Endothelial cell of umbilical vein (primary cell): ENCODE measurements around the gene GTSF1L. TPM values are rescaled to one million over a fixed set of nuclear protein-coding genes. Genes with fewer than 3 reads are reported as not detected.

Experiments
- BruUV-seq: library from RNA; stranded (reverse); fragments of 400-500 nt; replicated peaks from 2 replicates; lab custom pipeline; 2021; lab: Mats Ljungman, UMichigan
- CTCF ChIA-PET: fragments of 300-600, 350-600 bp; sonication (Branson Sonifier 250); formaldehyde crosslinking; loops from one replicate; lab custom pipeline; 2021; ENCODE audit warnings: antibody characterized with exemption, inconsistent platforms; lab: Charles Lee
- POLR2A ChIA-PET: fragments of 300-600, 350-600 bp; sonication (Branson Sonifier 250); formaldehyde crosslinking; loops from one replicate; lab custom pipeline; 2021; ENCODE audit warnings: antibody characterized with exemption, inconsistent platforms; lab: Charles Lee
- DNase-seq: peaks from one replicate; pipeline ENCODE4 v3.0.0-alpha.2; 2011; ENCODE audit warnings: low read depth, low spot score
- FAIRE-seq: peaks from 2 replicates; lab custom pipeline; 2011; peaks lifted over from hg19 to GRCh38; lab: Jason Lieb, UNC
- H2AFZ ChIP-seq: 2 replicates; pipeline ENCODE4 v1.6.0; 2012; ENCODE audit warnings: low read depth, low read length, control low read depth, inconsistent platforms
- H3K27ac ChIP-seq: 2 replicates; pipeline ENCODE4 v1.5.1; 2011; ENCODE audit warnings: low read depth, mild to moderate bottlenecking, control low read depth, low read length, moderate library complexity; ENCODE audit not compliant: insufficient read depth
- H3K27me3 ChIP-seq, 2 experiments: 2 replicates each; pipeline versions ENCODE4 v1.6.0 to v1.6.1; 2011; ENCODE audit warnings: low read length in 2 of 2, mixed read lengths in 1 of 2; ENCODE audit not compliant: control insufficient read depth in 2 of 2, insufficient read depth in 2 of 2
- H3K36me3 ChIP-seq, 2 experiments: 2 replicates in 1 of 2; 3 replicates in 1 of 2; pipeline ENCODE4 v1.5.1; 2011; ENCODE audit warnings: low read length in 2 of 2, mild to moderate bottlenecking in 1 of 2, moderate library complexity in 1 of 2; ENCODE audit not compliant: control insufficient read depth in 2 of 2, insufficient read depth in 2 of 2; ENCODE audit errors: extremely low read depth in 1 of 2
- H3K4me1 ChIP-seq: 3 replicates; pipeline ENCODE4 v1.5.1; 2011; ENCODE audit warnings: mild to moderate bottlenecking, low read length; ENCODE audit not compliant: control insufficient read depth, insufficient read depth; ENCODE audit errors: extremely low read depth
- H3K4me2 ChIP-seq: 2 replicates; pipeline ENCODE4 v1.6.1; 2011; ENCODE audit warnings: low read length, control low read depth, mixed read lengths; ENCODE audit not compliant: insufficient read depth
- H3K4me3 ChIP-seq, 3 experiments: fragments of 200-600 bp in 1 of 3; sonication (generic), shearing (Covaris generic) in 1 of 3; replicated peaks in 1 of 3; 2 replicates each; pipeline ENCODE4 v1.5.1; 2011 to 2016; ENCODE audit warnings: control low read depth in 3 of 3, low read length in 3 of 3, mild to moderate bottlenecking in 2 of 3, inconsistent platforms in 1 of 3, low read depth in 1 of 3, moderate library complexity in 1 of 3; ENCODE audit not compliant: insufficient read depth in 1 of 3
- H3K79me2 ChIP-seq: 2 replicates; pipeline ENCODE4 v1.6.0; 2012; ENCODE audit warnings: low read length, inconsistent platforms; ENCODE audit not compliant: control insufficient read depth, insufficient read depth
- H3K9ac ChIP-seq: replicated peaks from 2 replicates; pipeline ENCODE3; 2011; ENCODE audit warnings: low read length, control low read depth; ENCODE audit not compliant: insufficient read depth; ENCODE audit errors: extremely low read depth
- H3K9me1 ChIP-seq: replicated peaks from 3 replicates; pipeline ENCODE4 v1.6.0; 2011; ENCODE audit warnings: mild to moderate bottlenecking, low read length; ENCODE audit not compliant: control insufficient read depth, insufficient read depth; ENCODE audit errors: extremely low read depth
- H3K9me3 ChIP-seq: replicated peaks from 2 replicates; pipeline ENCODE4 v1.5.1; 2012; ENCODE audit warnings: low read length, inconsistent platforms; ENCODE audit not compliant: control insufficient read depth, insufficient read depth
- H4K20me1 ChIP-seq: replicated peaks from 2 replicates; pipeline ENCODE3; 2011; ENCODE audit warnings: mild to moderate bottlenecking, low read length; ENCODE audit not compliant: control insufficient read depth, insufficient read depth; ENCODE audit errors: extremely low read depth
- CTCF ChIP-seq, 2 donors: IDR thresholded peaks; 1 replicate in 1 of 2; 2 replicates in 1 of 2; pipeline ENCODE4 v1.5.1; 2011; ENCODE audit warnings: low read length in 2 of 2, mild to moderate bottlenecking in 2 of 2, moderate library complexity in 2 of 2, control low read depth in 1 of 2, inconsistent platforms in 1 of 2, low read depth in 1 of 2; ENCODE audit not compliant: insufficient read depth in 1 of 2; ENCODE audit errors: extremely low read depth in 1 of 2
- EZH2 ChIP-seq: IDR thresholded peaks from 2 replicates; pipeline ENCODE4 v1.6.1; 2012; ENCODE audit warnings: borderline replicate concordance, low read depth, mild to moderate bottlenecking, moderate library complexity, low read length, inconsistent platforms; ENCODE audit not compliant: severe bottlenecking
- FOS ChIP-seq: IDR thresholded peaks from 2 replicates; pipeline ENCODE4 v1.6.1; 2011; ENCODE audit warnings: mild to moderate bottlenecking, low read length, moderate library complexity, borderline replicate concordance; ENCODE audit not compliant: insufficient read depth
- GATA2 ChIP-seq: IDR thresholded peaks from 2 replicates; pipeline ENCODE4 v1.7.0; 2011; ENCODE audit warnings: low read depth, mild to moderate bottlenecking, moderate library complexity, mixed read lengths, low read length; ENCODE audit not compliant: insufficient read length, insufficient read depth
- JUN ChIP-seq: IDR thresholded peaks from 2 replicates; pipeline ENCODE4 v1.6.1; 2011; ENCODE audit warnings: borderline replicate concordance, low read depth; ENCODE audit not compliant: insufficient read length, insufficient read depth
- MAX ChIP-seq: IDR thresholded peaks from 2 replicates; pipeline ENCODE4 v1.6.1; 2011; ENCODE audit not compliant: insufficient read depth, insufficient read length
- MYC ChIP-seq: IDR thresholded peaks from one replicate; pipeline ENCODE4 v1.6.1; 2011; ENCODE audit warnings: mild to moderate bottlenecking, low read depth, low read length
- POLR2A ChIP-seq: IDR thresholded peaks from 2 replicates; pipeline ENCODE4 v1.6.1; 2012; ENCODE audit warnings: low read depth, mild to moderate bottlenecking, control low read depth, low read length
- POLR2AphosphoS5 ChIP-seq: IDR thresholded peaks from 2 replicates; pipeline ENCODE4 v1.6.1; 2012; ENCODE audit warnings: low read depth, mild to moderate bottlenecking, control low read depth, low read length, moderate library complexity; ENCODE audit not compliant: insufficient read depth
- dilution Hi-C: fragments of 300-500 bp; cut with MboI; formaldehyde crosslinking; loops from one replicate; pipeline ENCODE4 v1.15.0; 2019; ENCODE audit warnings: low sequenced_read_pairs; ENCODE audit not compliant: extremely low pct_ligation_motif_present
- intact Hi-C: fragments of 100-400 bp; cut with micrococcal nuclease; formaldehyde crosslinking; loops from one replicate; pipeline ENCODE4 v1.10.0; 2022
- polyA plus RNA-seq, 4 experiments: library from polyadenylated mRNA; depleted of rRNA in 3 of 4; stranded (reverse) in 3 of 4; unstranded in 1 of 4; fragments of >200 nt; gene quantifications; 2 replicates each; pipeline versions ENCODE4 v1.2.1 to v1.2.3, GENCODE V29; 2011 to 2012; ENCODE audit warnings: missing spikeins in 1 of 4
- total RNA-seq: library from RNA; stranded (reverse); gene quantifications from 2 replicates; pipeline ENCODE4 v1.2.3, GENCODE V29; 2021

GTSF1L gene
- total and polyA plus RNA-seq, 2 donors (not counting 3 experiments of a cell fraction or from before 2014, with no cell fraction given) = not detected

GRCh38 chr20:43762911-43763310 is 36.1 kb upstream of the GTSF1L start:
- CTCF ChIA-PET = interaction anchor here (0.8 kb wide), 1 partner anchor 11 kb away, joined by 3 read pairs; no protein-coding TSS in a partner anchor
- dilution Hi-C loops = loop anchor here (25.0 kb wide), 1 partner anchor 149 kb away; the partner anchor contains the start of gene TOX2

More at GRCh38 chr20:43762911-43763310, 36.1 kb upstream of the GTSF1L start:
- Histone ChIP-seq H3K4me2 (no peak overlapping the region), H4K20me1 (no peaks in the 10 kb centered on the region), H3K27ac (no peak overlapping the region), H3K9me1 (no peaks in the 10 kb centered on the region), H3K27me3 (peaks cover 5 to 17% of the 10 kb centered on the region in 2 experiments), H3K9ac (no peak overlapping the region), H3K79me2 (no peaks in the 10 kb centered on the region), H3K9me3 (no peaks in the 10 kb centered on the region), H3K36me3 (no peaks in the 10 kb centered on the region), H2AFZ (no peak overlapping the region), H3K4me1 (no peaks in the 10 kb centered on the region), H3K4me3 (no peak overlapping the region)
- no TSS peak for BruUV-seq
- TF ChIP-seq GATA2 (no peak), CTCF (IDR thresholded peaks at IDR 0.05; ENCODE audit: extremely low read depth in 1 of 2, insufficient read depth in 1 of 2, low read depth in 1 of 2, low read length in 2 of 2) (no peak), POLR2A (no peak), MYC (no peak), MAX (no peak), FOS (no peak), POLR2AphosphoS5 (no peak), EZH2 (no peak), JUN (no peak)
- POLR2A ChIA-PET = no interaction called here
- intact Hi-C loops = no loop called here
- DNase-seq (no peak), FAIRE-seq (no peak)
